ENCODE measurements around the gene DPH1. TPM values are rescaled to one million over a fixed set of nuclear protein-coding genes. Genes with fewer than 3 reads are reported as not detected.
"Not testable (repeated sequence)": the region's sequence is repeated elsewhere in the genome, so short reads cannot be mapped to it uniquely, and the experiment has no call there.

DPH1 gene
- total RNA-seq, 1 donor from 2014 or later, result 27.8 TPM

DNA sequence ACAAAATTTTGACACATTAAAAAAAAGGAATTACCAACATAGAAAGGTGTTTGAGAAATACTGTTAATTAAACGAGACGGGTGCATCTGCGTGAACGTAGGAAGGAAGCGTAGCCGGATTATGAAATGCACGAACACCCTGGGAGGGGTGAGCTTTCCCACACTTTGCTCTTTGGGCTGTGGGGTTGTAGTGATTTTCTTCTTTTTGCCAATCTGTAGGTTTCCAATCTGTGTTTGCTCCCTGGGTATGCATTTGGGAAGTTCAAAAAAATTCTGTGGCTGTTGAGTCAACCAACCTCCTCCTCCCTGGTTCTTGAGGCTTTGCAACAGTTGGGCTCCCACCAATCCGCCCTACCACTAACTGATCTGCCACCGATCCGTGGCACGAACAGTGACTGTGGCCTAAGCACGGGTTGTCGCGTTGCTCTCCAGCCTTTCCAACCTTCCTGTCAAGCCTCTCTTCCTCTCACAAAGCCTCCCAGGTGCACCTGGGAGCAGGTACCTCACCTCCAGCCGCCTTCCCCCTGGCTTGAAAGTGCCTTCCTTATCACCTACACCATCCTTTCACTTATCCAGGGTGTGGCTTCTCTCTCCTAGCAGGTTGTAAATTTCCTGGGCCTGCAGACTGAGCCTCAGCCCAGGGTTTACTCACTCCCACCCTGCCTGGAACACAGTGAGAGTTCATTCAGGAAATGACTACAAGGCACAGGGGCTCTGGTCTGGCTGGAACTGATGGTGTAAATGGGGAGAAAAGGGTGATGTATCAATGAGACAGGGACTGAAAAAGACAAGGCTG, 21.4 kb upstream of the DPH1 start:
- no peak for DNase-seq

DNA sequence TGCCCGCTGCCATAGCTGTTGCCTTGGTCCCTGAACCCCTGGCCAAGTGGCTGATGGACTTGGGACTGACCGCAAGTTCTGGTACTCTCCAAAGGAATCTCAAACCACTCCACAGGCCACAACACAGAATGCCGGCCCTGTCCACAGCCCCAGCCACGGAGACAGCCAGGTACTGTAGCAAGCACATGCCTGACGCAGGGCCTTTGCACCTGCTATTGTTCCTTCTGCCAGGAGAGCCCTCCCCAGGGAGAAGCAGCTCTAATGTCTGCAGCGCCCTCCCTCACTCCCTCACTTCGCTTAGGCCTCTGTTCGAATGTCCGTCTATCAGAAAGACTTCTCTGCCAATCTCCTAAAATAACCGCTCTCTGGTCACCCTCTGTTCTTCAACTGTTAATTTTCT, 20.2 kb upstream of the DPH1 start:
- no peak for DNase-seq

GRCh38 chr17:2011411-2012371, 18.3 kb upstream of the DPH1 start:
- no peak for DNase-seq

DNA sequence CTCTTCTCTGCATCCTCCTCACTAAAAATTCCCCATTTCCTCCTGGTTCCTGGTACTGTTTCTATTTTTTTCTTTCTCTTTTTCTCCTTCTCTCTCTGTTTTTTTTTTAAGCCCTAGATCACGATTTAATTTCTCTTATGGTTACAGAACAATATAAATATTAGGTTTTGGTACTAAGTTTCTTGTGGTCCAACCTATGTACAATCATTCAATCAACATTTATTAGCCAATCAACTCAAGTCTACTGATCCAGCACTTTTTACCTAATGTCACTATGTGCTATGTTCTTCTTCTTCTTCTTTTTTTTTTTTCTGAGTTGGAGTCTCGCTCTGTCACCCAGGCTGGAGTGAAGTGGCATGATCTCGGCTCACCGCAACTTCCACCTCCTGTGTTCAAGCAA, 17.5 kb upstream of the DPH1 start:
- no peak for DNase-seq

DNA sequence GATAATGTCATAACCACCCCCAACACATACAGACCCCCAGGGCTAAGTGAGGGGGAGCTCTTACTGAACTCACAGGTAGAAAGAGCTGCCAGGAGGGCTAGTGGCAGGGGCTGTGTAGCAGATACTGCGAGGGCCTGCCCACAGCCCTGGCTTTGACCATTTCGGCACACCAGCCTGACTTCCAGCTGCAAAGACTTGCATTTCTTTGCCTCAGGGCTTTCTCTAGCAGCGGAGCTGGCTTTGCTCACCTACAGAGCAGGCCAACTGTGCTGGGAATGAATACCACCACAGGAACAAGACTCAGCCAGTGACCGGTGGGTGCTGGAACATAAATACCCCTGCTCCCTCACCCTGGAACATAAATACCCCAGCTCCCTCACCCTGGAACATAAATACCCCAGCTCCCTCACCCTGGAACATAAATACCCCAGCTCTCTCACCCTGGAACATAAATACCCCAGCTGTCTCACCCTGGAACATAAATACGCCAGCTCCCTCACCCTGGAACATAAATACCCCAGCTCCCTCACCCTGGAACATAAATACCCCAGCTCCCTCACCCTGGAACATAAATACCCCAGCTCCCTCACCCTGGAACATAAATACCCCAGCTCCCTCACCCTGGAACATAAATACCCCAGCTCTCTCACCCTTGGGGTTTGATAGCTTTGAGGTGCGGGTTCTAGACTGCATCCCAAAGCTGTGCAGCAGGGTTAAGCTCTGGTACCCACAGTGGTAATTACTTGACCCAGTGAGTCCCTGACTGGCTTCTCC, 16.5 kb upstream of the DPH1 start:
- not testable (repeated sequence) for DNase-seq

DNA sequence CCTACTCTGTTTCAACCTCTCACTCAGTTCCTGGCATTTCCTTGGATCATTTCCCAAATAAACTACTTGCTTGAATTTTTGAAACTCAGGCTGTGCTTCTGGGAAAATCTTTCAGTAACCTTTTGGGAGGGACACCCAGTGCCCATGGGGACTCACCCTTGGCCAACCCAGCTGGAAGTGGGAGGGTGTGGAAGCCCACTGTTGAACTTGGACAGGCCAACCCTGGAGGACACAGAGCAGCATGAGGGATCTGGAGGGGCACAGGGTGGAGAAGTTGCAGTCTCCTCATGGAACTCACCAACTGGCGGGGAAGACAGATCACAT, 16.0 kb upstream of the DPH1 start:
- no peak for DNase-seq

DNA sequence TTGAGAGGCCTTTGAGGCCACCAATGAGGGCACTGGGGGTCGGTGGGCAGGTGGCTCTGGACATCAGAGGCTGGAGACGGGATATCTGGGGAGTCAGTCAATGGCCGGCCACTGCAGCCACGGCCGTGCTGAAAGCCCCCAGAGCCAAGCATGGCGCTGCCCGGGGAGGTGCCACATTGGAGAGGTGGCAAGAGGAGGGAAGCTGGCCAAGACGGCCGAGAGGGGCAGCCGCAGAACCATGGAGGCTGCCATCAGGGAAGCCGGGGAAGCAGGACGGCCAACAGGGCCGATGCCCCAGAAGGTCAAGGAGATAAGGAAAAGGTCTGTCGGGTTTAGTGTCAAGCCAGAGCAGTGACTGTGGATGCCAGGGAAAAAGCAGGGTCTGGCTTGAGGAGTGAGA, 14.6 kb upstream of the DPH1 start:
- DNase-seq, result no peak

- DNase-seq, result no peak
These were observed 13.5 kb upstream of the DPH1 start for GRCh38 chr17:2016494-2016893.

DNA sequence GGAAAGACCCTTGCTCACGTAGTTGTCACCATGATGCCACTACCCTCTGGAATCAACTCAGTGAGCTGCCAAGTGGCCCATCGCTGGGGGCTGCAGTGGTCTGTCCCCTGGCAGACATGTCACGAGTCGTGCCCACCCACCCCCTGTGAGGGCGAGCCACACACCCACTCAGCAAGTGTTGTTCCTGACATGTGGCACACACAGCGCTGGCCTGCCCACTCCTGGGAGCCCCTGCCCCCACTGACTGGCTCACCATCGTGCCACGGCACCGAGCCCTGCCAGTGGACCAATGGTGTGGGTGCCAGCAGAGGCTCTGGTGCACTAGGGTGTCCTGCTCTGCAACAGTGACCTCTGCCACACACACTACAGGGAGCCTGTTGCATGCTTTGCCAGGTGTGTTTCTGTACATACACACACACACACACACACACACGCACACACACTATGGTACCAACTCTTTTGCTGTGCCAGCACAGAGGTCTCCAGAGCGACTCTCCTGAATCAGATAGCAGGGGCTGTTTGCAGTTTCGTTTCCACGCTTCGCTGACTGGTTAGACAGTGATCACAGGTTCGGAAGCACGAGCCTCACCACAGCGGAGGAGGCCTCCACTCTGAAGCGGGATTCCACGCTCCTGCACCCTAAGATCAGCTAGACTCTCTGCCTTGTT, 12.5 kb upstream of the DPH1 start:
- DNase-seq, result no peak

DNA sequence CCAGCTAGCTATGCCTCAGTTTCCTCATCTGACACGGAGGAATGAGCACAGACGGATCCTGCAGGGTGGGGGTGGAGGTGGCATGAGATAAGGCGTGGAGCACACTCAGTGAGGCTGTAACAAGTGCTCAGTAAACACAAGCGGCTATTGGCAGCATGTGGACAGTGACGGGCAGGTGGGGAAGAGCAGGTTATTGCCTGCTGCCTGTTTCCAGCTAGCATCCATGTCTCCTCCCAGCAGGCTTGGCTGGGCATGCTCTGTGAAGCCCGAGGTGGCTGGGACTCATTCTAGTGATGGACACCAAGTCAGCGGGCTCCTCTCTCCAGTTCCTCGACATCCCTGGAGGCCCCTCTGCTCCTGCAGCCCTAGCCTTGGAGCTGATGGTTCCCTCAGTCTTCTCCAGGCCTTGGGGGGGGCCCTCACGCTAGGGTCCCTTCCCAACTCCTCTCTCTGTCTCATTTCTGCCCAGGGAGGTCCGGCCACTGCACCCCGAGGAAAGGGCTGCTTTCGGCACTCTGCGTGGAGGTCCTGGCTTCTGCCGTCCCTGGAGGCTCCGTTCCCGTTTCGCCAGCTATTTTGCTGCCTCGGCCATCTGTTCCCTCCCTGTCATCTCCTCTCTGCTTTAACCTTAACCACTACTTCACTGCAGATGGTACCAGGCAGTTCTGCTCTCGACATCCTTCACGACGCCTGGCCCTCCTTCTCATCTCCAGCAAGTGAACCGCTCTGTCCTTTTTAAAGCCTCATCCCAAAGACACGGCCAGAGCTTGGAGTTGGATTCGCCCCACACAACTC, 11.0 kb upstream of the DPH1 start:
- DNase-seq, result no peak

GRCh38 chr17:2019723-2020122, 10.2 kb upstream of the DPH1 start:
- DNase-seq, result no peak

DNA sequence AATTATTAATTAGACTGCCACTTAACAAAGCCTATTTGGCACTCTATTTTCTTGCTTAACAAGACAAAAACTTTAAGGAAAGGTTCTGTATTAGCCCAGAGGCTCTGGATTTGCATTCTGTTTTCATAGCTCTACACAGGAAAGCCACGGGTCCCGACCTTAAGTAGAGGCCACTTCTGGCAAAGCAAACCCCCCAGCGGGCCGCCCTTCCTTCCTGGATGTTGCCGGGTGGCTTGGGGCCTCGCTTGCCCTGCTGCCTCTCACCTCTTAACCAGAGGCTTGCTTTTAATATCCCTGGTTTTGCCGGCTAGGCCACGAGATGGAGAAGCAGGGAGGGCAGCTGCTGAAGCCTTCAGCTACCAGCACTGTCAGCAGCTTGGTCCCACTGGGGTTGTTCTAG, 9.2 kb upstream of the DPH1 start:
- no peak for DNase-seq

- no peak for DNase-seq
These were observed 7.2 kb upstream of the DPH1 start for GRCh38 chr17:2022647-2023240.

DNA sequence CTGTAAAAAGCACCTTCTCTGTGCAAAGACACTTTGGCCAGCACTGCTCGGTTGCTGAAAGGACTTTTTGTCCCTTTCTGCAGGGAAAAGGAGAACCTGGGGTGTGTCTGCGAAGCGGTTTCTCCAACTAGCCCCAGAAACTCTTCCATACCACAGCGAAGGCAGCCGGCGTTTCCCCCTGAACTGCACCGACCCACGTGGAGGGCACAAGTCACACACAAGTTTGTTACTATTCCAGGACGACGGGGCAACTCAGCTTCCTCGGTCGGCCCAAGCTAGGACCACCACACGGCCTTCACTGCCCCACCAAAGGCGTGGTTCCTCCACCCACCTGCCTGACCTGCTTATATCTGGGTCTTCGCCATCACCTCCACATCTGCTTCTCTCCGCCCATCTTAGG, 6.7 kb upstream of the DPH1 start:
- no peak for DNase-seq

GRCh38 chr17:2023692-2024571, 6.0 kb upstream of the DPH1 start:
- peak; percentile 79 for DNase-seq

DNA sequence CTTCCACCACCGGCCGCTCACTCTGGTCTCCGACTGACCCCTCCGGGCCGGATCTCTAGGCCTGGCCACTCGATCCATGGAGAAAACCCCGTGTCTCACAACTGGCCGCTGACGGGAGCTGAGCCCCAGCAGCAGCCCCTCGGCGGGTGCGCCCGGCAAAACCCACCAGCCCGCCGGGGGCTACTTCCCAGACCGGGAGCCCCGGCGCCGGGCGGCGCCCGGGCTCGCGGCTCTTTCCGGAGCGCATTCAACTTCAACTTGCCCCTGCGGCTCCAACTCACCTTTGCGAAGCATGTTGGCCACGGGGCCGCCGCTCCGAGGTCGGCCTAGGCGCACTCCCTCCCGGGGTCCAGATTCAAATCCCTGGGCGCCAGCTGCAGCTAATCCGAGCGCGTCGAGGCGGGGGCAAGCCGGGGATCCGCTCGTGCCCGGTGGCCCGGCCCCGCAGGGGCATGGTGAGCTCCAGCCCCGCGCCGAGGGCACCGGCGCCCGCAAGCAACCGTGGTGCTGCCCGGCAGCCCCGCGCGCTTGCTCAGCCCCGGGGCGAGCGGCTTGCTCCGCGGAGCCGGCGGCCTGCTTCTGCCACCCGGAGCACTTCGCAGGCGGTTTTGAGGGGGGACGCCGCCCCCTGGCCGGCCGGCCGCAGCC, 5.3 kb upstream of the DPH1 start:
- no peak for DNase-seq

DNA sequence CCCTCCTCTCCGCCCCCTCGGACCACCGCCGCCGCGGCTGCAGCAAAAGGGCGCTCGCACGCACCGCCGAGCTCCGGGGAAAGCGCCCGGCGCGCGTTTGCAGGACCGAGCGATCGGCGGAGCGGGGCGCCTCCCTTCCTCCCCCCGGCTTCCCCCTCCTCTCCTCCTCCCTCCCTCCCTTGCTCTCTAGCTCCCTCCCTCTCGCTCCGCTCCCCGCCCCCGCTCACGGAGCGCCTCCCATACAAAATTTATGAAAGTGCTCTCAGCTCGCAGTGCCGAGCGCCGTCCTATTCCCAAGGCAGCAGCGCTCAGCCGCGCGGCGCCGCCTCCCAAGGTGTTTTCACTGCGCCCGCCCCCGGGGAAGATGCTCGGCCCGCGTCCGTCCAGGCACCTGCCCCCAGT, 4.7 kb upstream of the DPH1 start, which contains the start of gene RTN4RL1:
RTN4RL1 (minus strand) TSS at position 115 of the 402 bp plus-strand sequence. CDS start 469 bp downstream, outside the sequence.
- peak; percentile 80 for DNase-seq

- DNase-seq, result peak; percentile 80
These were observed 4.2 kb upstream of the DPH1 start for GRCh38 chr17:2025622-2026309.

Measured in tongue (tissue), 2 donors.